Liver (tissue), 9 donors: ENCODE measurements around the gene TRAFD1. TPM values are rescaled to one million over a fixed set of nuclear protein-coding genes. Genes with fewer than 3 reads are reported as not detected.
A peak's percentile ranks its signal among the peaks of the same experiment; 100 is the strongest.

Source experiments
- DNase-seq: peaks from one replicate; pipeline ENCODE4 v3.0.0-alpha.2; 2017; ENCODE audit warnings: low spot score
- H3K27ac ChIP-seq, 2 donors: one replicate each; pipeline ENCODE4 v1.7.0; 2013; ENCODE audit warnings: inconsistent platforms in 2 of 2, low read length in 2 of 2, control low read depth in 1 of 2, low read depth in 1 of 2, mild to moderate bottlenecking in 1 of 2
- H3K27me3 ChIP-seq, 4 donors: one replicate each; pipeline versions ENCODE4 v1.6.1 to v1.7.0; 2013; ENCODE audit warnings: low read length in 3 of 4, inconsistent platforms in 1 of 4, mild to moderate bottlenecking in 1 of 4, moderate library complexity in 1 of 4; ENCODE audit not compliant: control insufficient read depth in 4 of 4, insufficient read depth in 4 of 4
- H3K36me3 ChIP-seq, 4 donors: one replicate each; pipeline versions ENCODE4 v1.6.1 to v1.7.0; 2013; ENCODE audit warnings: low read length in 3 of 4, mild to moderate bottlenecking in 3 of 4, low read depth in 1 of 4, moderate library complexity in 1 of 4; ENCODE audit not compliant: control insufficient read depth in 4 of 4, insufficient read depth in 3 of 4
- H3K4me1 ChIP-seq, 4 donors: one replicate each; pipeline versions ENCODE4 v1.6.1 to v1.7.0; 2013; ENCODE audit warnings: low read length in 3 of 4, mild to moderate bottlenecking in 3 of 4, moderate library complexity in 1 of 4; ENCODE audit not compliant: control insufficient read depth in 4 of 4, insufficient read depth in 4 of 4
- H3K4me3 ChIP-seq, 3 donors: one replicate each; pipeline versions ENCODE4 v1.6.1 to v1.7.0; 2013; ENCODE audit warnings: low read length in 3 of 3, control low read depth in 1 of 3, low read depth in 1 of 3, mild to moderate bottlenecking in 1 of 3
- H3K9ac ChIP-seq, 2 donors: one replicate each; pipeline ENCODE4 v1.7.0; 2013; ENCODE audit warnings: low read length in 2 of 2, mild to moderate bottlenecking in 2 of 2, moderate library complexity in 2 of 2, control low read depth in 1 of 2, low read depth in 1 of 2
- H3K9me3 ChIP-seq, 4 donors: one replicate each; pipeline versions ENCODE4 v1.6.1 to v1.7.0; 2013; ENCODE audit warnings: low read length in 3 of 4; ENCODE audit not compliant: control insufficient read depth in 4 of 4
- CTCF ChIP-seq: fragments of 150-350 bp; IDR thresholded peaks from 2 replicates; pipeline ENCODE4 v1.5.1; 2017; ENCODE audit warnings: improper control_type of control experiment, low read depth, low read length; ENCODE audit not compliant: missing input control
- EGR1 ChIP-seq, 2 donors: IDR thresholded peaks; 2 replicates each; pipeline ENCODE4 v1.6.1; 2016 to 2018; ENCODE audit warnings: antibody characterized with exemption in 2 of 2, low read depth in 2 of 2
- FOXA2 ChIP-seq: IDR thresholded peaks from 2 replicates; pipeline ENCODE4 v1.6.1; 2016; ENCODE audit warnings: antibody characterized with exemption
- GABPA ChIP-seq, 2 donors: IDR thresholded peaks in 1 of 2; conservative IDR thresholded peaks in 1 of 2; 2 replicates each; pipeline ENCODE4 v1.6.1; 2016; ENCODE audit warnings: antibody characterized with exemption in 2 of 2, mild to moderate bottlenecking in 1 of 2, moderate library complexity in 1 of 2
- JUND ChIP-seq, 2 donors: IDR thresholded peaks; 2 replicates each; pipeline ENCODE4 v1.6.1; 2016; ENCODE audit warnings: antibody characterized with exemption in 2 of 2
- MAX ChIP-seq: IDR thresholded peaks from 2 replicates; pipeline ENCODE4 v1.6.1; 2016; ENCODE audit warnings: antibody characterized with exemption
- NR2F2 ChIP-seq: IDR thresholded peaks from 2 replicates; pipeline ENCODE4 v1.6.1; 2016; ENCODE audit warnings: antibody characterized with exemption
- RAD21 ChIP-seq, 2 donors: IDR thresholded peaks; 2 replicates each; pipeline ENCODE4 v1.6.1; 2016; ENCODE audit warnings: antibody characterized with exemption in 2 of 2, mild to moderate bottlenecking in 2 of 2
- RXRA ChIP-seq, 2 donors: IDR thresholded peaks; 2 replicates each; pipeline ENCODE4 v1.6.1; 2017 to 2018; ENCODE audit warnings: antibody characterized with exemption in 2 of 2, mild to moderate bottlenecking in 1 of 2
- SP1 ChIP-seq: IDR thresholded peaks from 2 replicates; pipeline ENCODE4 v1.6.1; 2018; ENCODE audit warnings: antibody characterized with exemption, mild to moderate bottlenecking
- TAF1 ChIP-seq: conservative IDR thresholded peaks from 2 replicates; pipeline ENCODE4 v1.6.1; 2016; ENCODE audit warnings: antibody characterized with exemption, mild to moderate bottlenecking
- YY1 ChIP-seq: IDR thresholded peaks from 2 replicates; pipeline ENCODE4 v1.6.1; 2016; ENCODE audit warnings: antibody characterized with exemption, mild to moderate bottlenecking
- WGBS: extraction: QIAGEN DNeasy Blood & Tissue Kit; methylation state at CpG from one replicate; pipeline ENCODE4 v1.1.7; 2013; 5-methylcytosine and 5-hydroxymethylcytosine counted together
- polyA plus RNA-seq, 2 donors: library from polyadenylated mRNA; stranded (reverse) in 1 of 2; unstranded in 1 of 2; fragments of 200-250 nt in 1 of 2; fragments of >200 nt in 1 of 2; fragmentation: Nextera tagmentation in 1 of 2; extraction: Ambion mirVana in 1 of 2; gene quantifications; one replicate each; pipeline versions ENCODE4 v1.2.1 to v1.2.3, GENCODE V29; 2013 to 2015
- total RNA-seq, 2 donors: library from RNA; depleted of rRNA; stranded (reverse); fragments of >200 nt; gene quantifications; one replicate each; pipeline ENCODE4 v1.2.3, GENCODE V29; 2014
- TF ChIP-seq, protein P1 (sequence below): IDR thresholded peaks from 2 replicates; pipeline ENCODE4 v1.6.1; 2016; ENCODE audit warnings: antibody characterized with exemption, mild to moderate bottlenecking
- donor health status: healthy.
- donor health status: healthy.
- donor health status: healthy.
- donor health status: healthy.
- donor health status: healthy.

TRAFD1 gene
- total and polyA plus RNA-seq, 4 donors, result 7.0 to 19.3 (median 13.2) TPM

- Histone ChIP-seq H3K9me3 (no peaks in the 10 kb centered on the region), H3K27me3 (no peaks in the 10 kb centered on the region), H3K4me1 (peaks cover 14 to 27% (median 18%) of the 10 kb centered on the region in 4 donors), H3K4me3 (peak overlapping the region; percentile 4 to 23 (median 17)), H3K36me3 (peaks cover 5 to 12% (median 6%) of the 10 kb centered on the region in 4 donors), H3K27ac (peak overlapping the region; percentile 61 to 86), H3K9ac (no peak overlapping the region)
- WGBS, result 10% methylated on average over 2 of the region's 2 CpGs
- TF ChIP-seq EGR1 (IDR thresholded peaks at IDR 0.05; ENCODE audit: low read depth in 2 of 2) (no peak), RAD21 (IDR thresholded peaks at IDR 0.05) (no peak), NR2F2 (no peak), SP1 (peak; percentile 19), YY1 (peak; percentile 87), FOXA2 (peak; percentile 64)
- no peak for DNase-seq
Measured at GRCh38 chr12:112130441-112130998, 5.2 kb downstream of the TRAFD1 start.

GRCh38 chr12:112131686-112132085, 6.3 kb downstream of the TRAFD1 start:
- Histone ChIP-seq H3K36me3 (peaks cover 5 to 17% (median 10%) of the 10 kb centered on the region in 4 donors), H3K9ac (no peak overlapping the region), H3K27me3 (no peaks in the 10 kb centered on the region), H3K9me3 (no peaks in the 10 kb centered on the region), H3K4me1 (peaks cover 9 to 18% (median 12%) of the 10 kb centered on the region in 4 donors), H3K4me3 (no peak overlapping the region), H3K27ac (no peak overlapping the region)
- TF ChIP-seq MAX (no peak), EGR1 (IDR thresholded peaks at IDR 0.05; ENCODE audit: low read depth in 2 of 2) (no peak), GABPA (IDR thresholded peaks at IDR 0.05 in 1 of 2, conservative IDR thresholded peaks at IDR 0.05 in 1 of 2) (no peak), RXRA (IDR thresholded peaks at IDR 0.05) (no peak), FOXA2 (no peak), NR2F2 (no peak), CTCF (no peak), JUND (IDR thresholded peaks at IDR 0.05) (no peak), TAF1 (no peak)
- TF ChIP-seq, protein P1, sequence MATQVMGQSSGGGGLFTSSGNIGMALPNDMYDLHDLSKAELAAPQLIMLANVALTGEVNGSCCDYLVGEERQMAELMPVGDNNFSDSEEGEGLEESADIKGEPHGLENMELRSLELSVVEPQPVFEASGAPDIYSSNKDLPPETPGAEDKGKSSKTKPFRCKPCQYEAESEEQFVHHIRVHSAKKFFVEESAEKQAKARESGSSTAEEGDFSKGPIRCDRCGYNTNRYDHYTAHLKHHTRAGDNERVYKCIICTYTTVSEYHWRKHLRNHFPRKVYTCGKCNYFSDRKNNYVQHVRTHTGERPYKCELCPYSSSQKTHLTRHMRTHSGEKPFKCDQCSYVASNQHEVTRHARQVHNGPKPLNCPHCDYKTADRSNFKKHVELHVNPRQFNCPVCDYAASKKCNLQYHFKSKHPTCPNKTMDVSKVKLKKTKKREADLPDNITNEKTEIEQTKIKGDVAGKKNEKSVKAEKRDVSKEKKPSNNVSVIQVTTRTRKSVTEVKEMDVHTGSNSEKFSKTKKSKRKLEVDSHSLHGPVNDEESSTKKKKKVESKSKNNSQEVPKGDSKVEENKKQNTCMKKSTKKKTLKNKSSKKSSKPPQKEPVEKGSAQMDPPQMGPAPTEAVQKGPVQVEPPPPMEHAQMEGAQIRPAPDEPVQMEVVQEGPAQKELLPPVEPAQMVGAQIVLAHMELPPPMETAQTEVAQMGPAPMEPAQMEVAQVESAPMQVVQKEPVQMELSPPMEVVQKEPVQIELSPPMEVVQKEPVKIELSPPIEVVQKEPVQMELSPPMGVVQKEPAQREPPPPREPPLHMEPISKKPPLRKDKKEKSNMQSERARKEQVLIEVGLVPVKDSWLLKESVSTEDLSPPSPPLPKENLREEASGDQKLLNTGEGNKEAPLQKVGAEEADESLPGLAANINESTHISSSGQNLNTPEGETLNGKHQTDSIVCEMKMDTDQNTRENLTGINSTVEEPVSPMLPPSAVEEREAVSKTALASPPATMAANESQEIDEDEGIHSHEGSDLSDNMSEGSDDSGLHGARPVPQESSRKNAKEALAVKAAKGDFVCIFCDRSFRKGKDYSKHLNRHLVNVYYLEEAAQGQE, result no peak
- no peak for DNase-seq
- 79% methylated on average over 1 of the region's 1 CpG for WGBS
